ENCODE results near the gene DDAH1. TPM values are rescaled to one million over a fixed set of nuclear protein-coding genes. Genes with fewer than 3 reads are reported as not detected.

The DDAH1 gene
- total RNA-seq, 1 experiment from 2014 or later: 87.9 TPM

- Mint-ChIP-seq H3K4me3 (ENCODE audit: unreplicated experiment) (no peak overlapping the region), H3K36me3 (ENCODE audit: insufficient read depth, unreplicated experiment) (peaks cover 7% of the 10 kb centered on the region), H3K4me1 (ENCODE audit: low read depth, unreplicated experiment) (no peaks in the 10 kb centered on the region), H3K27ac (ENCODE audit: unreplicated experiment) (no peak overlapping the region), H3K27me3 (ENCODE audit: insufficient read depth, unreplicated experiment) (no peaks in the 10 kb centered on the region), H3K9me3 (ENCODE audit: unreplicated experiment) (peaks cover 11% of the 10 kb centered on the region)
- ChIA-PET CTCF (no interaction called here), POLR2A (no interaction called here)
- TF ChIP-seq CTCF (IDR thresholded peaks at IDR 0.05; ENCODE audit: insufficient read depth in 1 of 2, low read depth in 1 of 2, low read length in 1 of 2, severe bottlenecking in 1 of 2, unreplicated experiment in 1 of 2): no peak
- H3K27me3 ChIP-seq (replicated peaks; ENCODE audit: control insufficient read depth, insufficient read depth, low read length): no peaks in the 10 kb centered on the region
- BruUV-seq (replicated peaks): no TSS peak
- H3K4me3 ChIP-seq (ENCODE audit: low read depth, low read length): no peak overlapping the region
- no peaks in the 10 kb centered on the region for H3K36me3 ChIP-seq (ENCODE audit: control insufficient read depth, insufficient read depth, low read length)
- no peaks in the 10 kb centered on the region for H3K4me1 ChIP-seq
- no peak for DNase-seq
- H3K9me3 ChIP-seq: peaks cover 6% of the 10 kb centered on the region; the same call in 1 of the 2 replicates
- intact Hi-C loops (cut with micrococcal nuclease; ENCODE audit: unreplicated experiment): no loop called here
Observed at GRCh38 chr1:85387781-85388180, 77.2 kb downstream of the DDAH1 start.

GRCh38 chr1:85386068-85386722 lies 78.8 kb downstream of the DDAH1 start:
- H3K27me3 ChIP-seq (replicated peaks; ENCODE audit: control insufficient read depth, insufficient read depth, low read length): no peaks in the 10 kb centered on the region
- Mint-ChIP-seq H3K36me3 (ENCODE audit: insufficient read depth, unreplicated experiment) (peaks cover 7% of the 10 kb centered on the region), H3K9me3 (ENCODE audit: unreplicated experiment) (peaks cover 11% of the 10 kb centered on the region), H3K27ac (ENCODE audit: unreplicated experiment) (no peak overlapping the region), H3K4me3 (ENCODE audit: unreplicated experiment) (no peak overlapping the region), H3K27me3 (ENCODE audit: insufficient read depth, unreplicated experiment) (no peaks in the 10 kb centered on the region), H3K4me1 (ENCODE audit: low read depth, unreplicated experiment) (no peaks in the 10 kb centered on the region)
- no peaks in the 10 kb centered on the region for H3K4me1 ChIP-seq
- ChIA-PET CTCF (no interaction called here), POLR2A (no interaction called here)
- no peak for DNase-seq
- no peak overlapping the region for H3K4me3 ChIP-seq (ENCODE audit: low read depth, low read length)
- no peak for TF ChIP-seq CTCF (IDR thresholded peaks at IDR 0.05; ENCODE audit: insufficient read depth in 1 of 2, low read depth in 1 of 2, low read length in 1 of 2, severe bottlenecking in 1 of 2, unreplicated experiment in 1 of 2)
- H3K36me3 ChIP-seq (ENCODE audit: control insufficient read depth, insufficient read depth, low read length): no peaks in the 10 kb centered on the region
- intact Hi-C loops (cut with micrococcal nuclease; ENCODE audit: unreplicated experiment): no loop called here
- no TSS peak for BruUV-seq (replicated peaks)
- H3K9me3 ChIP-seq: peaks cover 6% of the 10 kb centered on the region; the same call in 1 of the 2 replicates

GRCh38 chr1:85379203-85380136 lies 85.5 kb downstream of the DDAH1 start:
- POLR2A ChIA-PET: no interaction called here
- CTCF ChIA-PET: no interaction called here
- Mint-ChIP-seq H3K4me1 (ENCODE audit: low read depth, unreplicated experiment) (no peaks in the 10 kb centered on the region), H3K36me3 (ENCODE audit: insufficient read depth, unreplicated experiment) (peaks cover 6% of the 10 kb centered on the region), H3K4me3 (ENCODE audit: unreplicated experiment) (no peak overlapping the region), H3K27me3 (ENCODE audit: insufficient read depth, unreplicated experiment) (no peaks in the 10 kb centered on the region), H3K9me3 (ENCODE audit: unreplicated experiment) (no peaks in the 10 kb centered on the region), H3K27ac (ENCODE audit: unreplicated experiment) (no peak overlapping the region)
- H3K4me1 ChIP-seq: no peaks in the 10 kb centered on the region
- H3K4me3 ChIP-seq (ENCODE audit: low read depth, low read length): no peak overlapping the region
- no peaks in the 10 kb centered on the region for H3K36me3 ChIP-seq (ENCODE audit: control insufficient read depth, insufficient read depth, low read length)
- BruUV-seq (replicated peaks): no TSS peak
- H3K9me3 ChIP-seq: peaks cover 6% of the 10 kb centered on the region; the same call in 1 of the 2 replicates
- no peaks in the 10 kb centered on the region for H3K27me3 ChIP-seq (replicated peaks; ENCODE audit: control insufficient read depth, insufficient read depth, low read length)
- no peak for TF ChIP-seq CTCF (IDR thresholded peaks at IDR 0.05; ENCODE audit: insufficient read depth in 1 of 2, low read depth in 1 of 2, low read length in 1 of 2, severe bottlenecking in 1 of 2, unreplicated experiment in 1 of 2)
- no peak for DNase-seq
- intact Hi-C loops (cut with micrococcal nuclease; ENCODE audit: unreplicated experiment): no loop called here

All from Caco-2 (cell line).